Activated CD4-positive, alpha-beta T cell treated with anti-CD3 and anti-CD28 coated beads for 48 hours (primary cell): ENCODE data around the gene ARID4B.
"Not testable (repeated sequence)": the region's sequence is repeated elsewhere in the genome, so short reads cannot be mapped to it uniquely, and the experiment has no call there.

Source experiments
- DNase-seq: peaks from one replicate; pipeline ENCODE4 v3.0.0-alpha.2; 2020

Gene ARID4B, protein sequence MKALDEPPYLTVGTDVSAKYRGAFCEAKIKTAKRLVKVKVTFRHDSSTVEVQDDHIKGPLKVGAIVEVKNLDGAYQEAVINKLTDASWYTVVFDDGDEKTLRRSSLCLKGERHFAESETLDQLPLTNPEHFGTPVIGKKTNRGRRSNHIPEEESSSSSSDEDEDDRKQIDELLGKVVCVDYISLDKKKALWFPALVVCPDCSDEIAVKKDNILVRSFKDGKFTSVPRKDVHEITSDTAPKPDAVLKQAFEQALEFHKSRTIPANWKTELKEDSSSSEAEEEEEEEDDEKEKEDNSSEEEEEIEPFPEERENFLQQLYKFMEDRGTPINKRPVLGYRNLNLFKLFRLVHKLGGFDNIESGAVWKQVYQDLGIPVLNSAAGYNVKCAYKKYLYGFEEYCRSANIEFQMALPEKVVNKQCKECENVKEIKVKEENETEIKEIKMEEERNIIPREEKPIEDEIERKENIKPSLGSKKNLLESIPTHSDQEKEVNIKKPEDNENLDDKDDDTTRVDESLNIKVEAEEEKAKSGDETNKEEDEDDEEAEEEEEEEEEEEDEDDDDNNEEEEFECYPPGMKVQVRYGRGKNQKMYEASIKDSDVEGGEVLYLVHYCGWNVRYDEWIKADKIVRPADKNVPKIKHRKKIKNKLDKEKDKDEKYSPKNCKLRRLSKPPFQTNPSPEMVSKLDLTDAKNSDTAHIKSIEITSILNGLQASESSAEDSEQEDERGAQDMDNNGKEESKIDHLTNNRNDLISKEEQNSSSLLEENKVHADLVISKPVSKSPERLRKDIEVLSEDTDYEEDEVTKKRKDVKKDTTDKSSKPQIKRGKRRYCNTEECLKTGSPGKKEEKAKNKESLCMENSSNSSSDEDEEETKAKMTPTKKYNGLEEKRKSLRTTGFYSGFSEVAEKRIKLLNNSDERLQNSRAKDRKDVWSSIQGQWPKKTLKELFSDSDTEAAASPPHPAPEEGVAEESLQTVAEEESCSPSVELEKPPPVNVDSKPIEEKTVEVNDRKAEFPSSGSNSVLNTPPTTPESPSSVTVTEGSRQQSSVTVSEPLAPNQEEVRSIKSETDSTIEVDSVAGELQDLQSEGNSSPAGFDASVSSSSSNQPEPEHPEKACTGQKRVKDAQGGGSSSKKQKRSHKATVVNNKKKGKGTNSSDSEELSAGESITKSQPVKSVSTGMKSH (N-terminal part only)

DNA sequence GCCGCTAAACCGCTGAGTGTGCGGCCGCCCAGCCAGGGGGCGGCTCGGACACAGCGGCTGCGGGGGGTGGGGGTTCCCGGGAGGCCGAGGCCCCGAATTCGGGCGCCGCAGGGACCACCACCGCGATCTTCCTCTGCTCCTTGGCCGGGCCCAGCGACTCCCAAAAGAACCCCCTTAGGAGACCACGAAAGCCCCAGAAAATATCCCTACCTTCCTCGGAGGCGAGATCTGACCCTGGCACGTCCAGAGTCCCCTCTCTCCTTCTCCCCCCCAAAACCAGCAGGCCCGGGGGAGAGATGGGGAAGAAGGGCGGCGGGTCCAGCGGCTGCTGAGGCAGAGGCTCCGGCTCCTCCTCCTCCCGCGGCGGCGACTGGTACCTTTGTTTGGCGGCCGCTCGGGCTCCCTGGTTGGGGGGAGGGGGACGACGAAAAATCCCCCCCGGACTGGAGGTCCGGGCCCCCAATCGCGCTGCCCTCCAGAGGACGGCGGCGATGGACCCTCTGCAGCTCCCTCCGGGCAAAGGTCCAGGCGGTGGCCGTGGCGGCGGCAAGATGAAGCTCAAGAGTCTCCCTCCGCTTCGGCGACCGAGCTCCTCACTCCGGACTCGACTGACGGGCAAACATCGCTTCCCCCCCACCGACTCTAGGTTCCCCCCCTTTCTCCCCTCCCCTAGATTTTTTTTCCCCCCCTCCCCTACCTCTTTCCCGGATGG is at the start of gene ARID4B:
ARID4B (minus strand) TSS at position 621 of the 712 bp plus-strand sequence. CDS start 1,260 bp downstream, outside the sequence.
- no peak for DNase-seq

- DNase-seq = no peak
Measured at GRCh38 chr1:235375919-235376605, 48.1 kb upstream of the ARID4B start.

DNA sequence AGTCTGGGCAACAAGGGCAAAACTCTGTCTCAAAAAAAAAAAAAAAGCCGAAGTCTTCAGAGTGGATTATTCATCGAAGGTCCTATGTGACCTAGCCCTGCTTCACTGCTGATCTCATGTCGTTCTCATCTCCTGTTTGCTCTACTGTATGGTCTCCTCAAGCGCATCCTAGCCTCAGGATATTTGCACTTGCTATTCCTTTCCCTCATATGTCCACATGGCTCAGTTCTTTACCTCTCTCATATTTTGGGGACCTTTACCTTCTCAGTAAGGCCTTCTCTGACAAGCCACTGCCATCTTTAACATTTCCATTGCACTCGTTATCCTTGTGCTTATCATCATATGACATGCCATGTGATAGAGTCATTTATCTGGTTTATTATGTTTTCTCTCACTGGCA is 41.8 kb upstream of the ARID4B start:
- DNase-seq = no peak

GRCh38 chr1:235368428-235368827 is 40.4 kb upstream of the ARID4B start:
- no peak for DNase-seq

GRCh38 chr1:235367000-235367908 is 39.3 kb upstream of the ARID4B start, which contains the start of gene TBCE:
TSS of gene TBCE (plus strand) at chr1:235367427. CDS start at chr1:235380050, 12,623 bp downstream.
- DNase-seq = peak; percentile 92

DNA sequence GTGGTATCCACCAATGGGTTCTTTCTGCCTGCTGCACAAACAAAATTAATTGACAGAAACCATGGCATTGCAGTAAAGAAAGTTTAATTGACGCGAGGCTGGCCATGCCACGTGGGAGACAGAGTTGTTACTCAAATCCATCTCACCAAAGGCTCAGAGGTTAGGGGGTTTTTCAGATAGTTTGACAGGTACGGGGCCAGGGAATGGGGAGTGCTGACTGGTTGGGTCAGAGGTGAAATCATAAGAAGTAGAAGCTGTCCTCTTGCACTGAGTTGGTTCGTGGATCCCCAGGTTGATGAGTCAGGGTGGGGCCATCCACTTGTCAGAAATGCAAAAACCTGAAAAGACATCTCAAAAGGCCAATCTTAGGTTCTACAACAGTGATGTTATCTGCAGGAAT is 38.3 kb upstream of the ARID4B start:
- peak; percentile 58 for DNase-seq

GRCh38 chr1:235364189-235364588 is 36.2 kb upstream of the ARID4B start:
- not testable (repeated sequence) for DNase-seq

DNA sequence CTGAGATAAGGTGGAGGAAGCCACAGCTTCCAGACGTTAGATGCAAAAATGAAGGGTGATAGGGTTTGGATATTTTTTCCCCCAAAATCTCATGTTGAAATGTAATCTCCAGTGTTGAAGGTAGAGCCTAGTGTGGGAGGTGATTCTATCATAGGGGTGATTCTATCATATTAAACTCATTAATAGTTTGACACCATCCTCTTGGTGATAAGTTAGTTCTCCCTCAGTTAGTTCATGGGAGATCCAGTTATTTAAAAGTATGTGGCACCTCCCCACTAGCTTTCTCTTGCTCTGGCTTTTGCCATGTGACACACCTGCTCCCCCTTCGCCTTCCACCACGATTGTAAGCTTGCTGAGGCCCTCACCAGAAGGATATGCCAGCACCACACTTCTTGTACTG is 30.9 kb upstream of the ARID4B start:
- DNase-seq = no peak

DNA sequence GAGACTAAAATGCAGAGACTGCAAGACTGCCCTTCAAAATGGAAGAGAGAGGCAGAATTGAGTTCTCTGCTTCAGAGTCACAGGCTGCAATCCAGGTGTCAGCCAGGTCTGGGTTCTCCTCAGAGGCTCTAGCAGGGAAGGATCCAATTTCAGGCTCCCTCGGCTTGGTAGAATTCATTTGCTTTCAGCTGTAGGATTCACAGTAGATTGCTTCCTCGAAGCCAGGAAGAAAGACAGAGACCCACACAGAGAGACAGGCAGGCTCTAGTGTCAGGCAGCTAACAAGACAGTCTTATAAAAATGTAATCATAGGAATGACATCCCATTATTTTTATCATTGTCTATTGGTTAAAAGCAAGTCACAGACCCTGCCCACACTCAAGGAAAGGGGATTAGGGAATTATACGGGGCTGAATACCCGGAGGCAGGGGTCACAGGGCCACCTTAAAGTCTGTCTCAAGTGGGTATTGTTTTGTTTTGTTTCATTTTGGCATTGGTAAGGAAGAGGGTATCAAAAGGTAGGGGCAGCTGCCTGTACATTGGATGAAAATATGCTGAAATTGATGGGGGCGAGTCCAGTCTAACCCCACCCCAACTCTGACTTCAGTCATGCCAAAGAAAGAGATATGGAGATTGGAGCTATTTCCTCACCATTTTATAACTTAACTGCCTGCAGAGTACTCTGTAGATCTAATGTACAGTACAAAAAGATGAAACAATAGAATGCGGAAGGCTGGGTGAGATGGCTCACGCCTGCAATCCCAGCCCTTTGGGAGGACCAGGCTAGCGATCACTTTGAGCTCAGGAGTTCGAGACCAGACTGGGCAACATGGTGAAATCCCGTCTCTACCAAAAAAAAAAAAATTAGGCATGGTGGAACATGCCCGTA is 29.8 kb upstream of the ARID4B start:
- DNase-seq = no peak

- no peak for DNase-seq
Measured at GRCh38 chr1:235351898-235352297, 23.9 kb upstream of the ARID4B start.

DNA sequence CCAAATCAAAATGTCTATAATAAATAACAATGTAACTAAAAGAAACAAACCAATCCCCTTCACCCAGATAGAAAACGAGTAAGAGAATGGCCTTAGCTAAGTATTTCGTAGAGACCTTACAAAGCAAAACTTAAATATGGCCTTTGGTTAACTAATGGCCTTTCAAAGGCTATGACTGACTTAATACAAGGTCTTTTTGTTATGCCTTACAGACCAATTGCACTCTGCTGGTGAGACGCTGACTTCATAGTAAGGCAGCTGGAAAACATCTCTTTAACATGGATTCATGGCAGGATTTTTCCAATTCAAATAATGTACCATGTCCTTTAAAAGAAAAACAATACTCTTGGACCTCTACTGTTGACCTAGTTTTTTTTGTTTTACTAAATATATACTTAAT is 23.5 kb upstream of the ARID4B start:
- no peak for DNase-seq

GRCh38 chr1:235343726-235344125 is 15.7 kb upstream of the ARID4B start:
- DNase-seq = no peak

DNA sequence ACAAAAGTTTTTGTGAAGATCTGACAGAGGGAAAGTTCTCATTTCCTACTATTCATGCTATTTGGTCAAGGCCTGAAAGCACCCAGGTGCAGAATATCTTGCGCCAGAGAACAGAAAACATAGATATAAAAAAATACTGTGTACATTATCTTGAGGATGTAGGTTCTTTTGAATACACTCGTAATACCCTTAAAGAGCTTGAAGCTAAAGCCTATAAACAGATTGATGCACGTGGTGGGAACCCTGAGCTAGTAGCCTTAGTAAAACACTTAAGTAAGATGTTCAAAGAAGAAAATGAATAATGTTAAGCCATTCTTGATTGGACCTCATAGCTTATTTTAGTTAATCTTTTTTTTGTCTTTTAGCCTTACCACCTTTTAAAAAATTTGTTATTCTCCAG is 14.5 kb upstream of the ARID4B start:
- no peak for DNase-seq

- DNase-seq = no peak
Measured at GRCh38 chr1:235342039-235342438, 14.1 kb upstream of the ARID4B start.

GRCh38 chr1:235341334-235341733 is 13.4 kb upstream of the ARID4B start:
- DNase-seq = no peak

DNA sequence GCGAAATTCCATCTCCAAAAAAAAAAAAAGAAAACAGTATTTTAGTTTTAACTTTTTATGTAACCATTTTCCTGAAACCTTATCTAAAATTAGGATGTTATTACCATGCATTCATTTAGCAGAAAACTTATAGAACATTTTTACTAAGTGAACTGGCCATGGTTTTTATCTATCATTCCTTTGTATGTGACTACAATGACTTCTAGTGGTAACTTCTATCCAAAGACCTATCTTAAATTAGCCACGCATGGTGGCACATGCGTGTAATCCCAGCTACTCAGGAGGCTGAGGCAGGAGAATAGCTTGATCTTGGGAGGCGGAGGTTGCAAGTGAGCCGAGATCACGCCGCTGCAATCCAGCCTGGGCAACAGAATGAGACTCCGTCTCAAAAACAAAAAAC is 11.8 kb upstream of the ARID4B start:
- DNase-seq = no peak

DNA sequence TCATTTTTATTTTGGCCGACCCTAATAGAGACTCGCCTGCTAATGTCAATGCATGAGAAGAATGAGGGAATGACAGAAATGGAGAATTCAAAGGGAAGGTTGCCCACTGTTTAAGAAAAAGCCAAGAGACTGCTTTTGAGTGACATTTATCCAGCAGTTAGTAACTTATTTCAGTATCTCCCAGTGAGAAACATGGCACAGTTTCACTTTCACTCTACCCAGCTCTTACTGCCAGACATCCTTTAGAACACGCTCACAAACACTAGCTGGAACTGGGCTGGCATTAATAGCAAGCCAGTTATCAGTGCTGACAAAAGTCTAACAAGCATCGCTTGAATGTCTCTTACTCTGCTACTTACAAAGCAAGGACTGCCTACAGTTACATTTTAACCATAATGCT is 8.9 kb upstream of the ARID4B start:
- no peak for DNase-seq

- no peak for DNase-seq
Measured at GRCh38 chr1:235331401-235331800, 3.4 kb upstream of the ARID4B start.

GRCh38 chr1:235330918-235331285 is 2.9 kb upstream of the ARID4B start:
- DNase-seq = no peak
